GM23338 (cell line): ENCODE results near the gene KIAA0513.
A peak's percentile ranks its signal among the peaks of the same experiment; 100 is the strongest.

Source experiments
- CREB1 ChIP-seq: fragments of 250-450 bp; sonication (Bioruptor Pico); IDR thresholded peaks from 2 replicates; pipeline ENCODE4 v1.5.0; 2020; ENCODE audit warnings: low read depth, mild to moderate bottlenecking, moderate library complexity
- CTCF ChIP-seq, 2 experiments: fragments of 200-600 bp in 1 of 2; sonication (generic) in 1 of 2; conservative IDR thresholded peaks; 2 replicates each; pipeline versions ENCODE4 v1.5.1 to v1.6.1; 2016 to 2017; ENCODE audit warnings: antibody characterized with exemption in 2 of 2, low read depth in 2 of 2, mild to moderate bottlenecking in 2 of 2, moderate library complexity in 1 of 2
- EZH2 ChIP-seq: fragments of 200-600 bp; sonication (generic); IDR thresholded peaks from one replicate; pipeline ENCODE4 v1.8.0; 2017; ENCODE audit warnings: antibody characterized with exemption, mild to moderate bottlenecking, low read depth; ENCODE audit not compliant: unreplicated experiment
- EZH2phosphoT487 ChIP-seq: fragments of 200-600 bp; sonication (generic); IDR thresholded peaks from one replicate; pipeline ENCODE4 v1.8.1; 2018; ENCODE audit warnings: antibody characterized with exemption; ENCODE audit not compliant: unreplicated experiment
- NANOG ChIP-seq: IDR thresholded peaks from 2 replicates; pipeline ENCODE4 v1.6.1; 2016; ENCODE audit warnings: antibody characterized with exemption, borderline replicate concordance
- POLR2AphosphoS5 ChIP-seq: IDR thresholded peaks from 2 replicates; pipeline ENCODE4 v1.6.1; 2016; ENCODE audit warnings: antibody characterized with exemption, low read depth
- ZNF114 ChIP-seq: fragments of 250-450 bp; sonication (Bioruptor Pico); IDR thresholded peaks from 2 replicates; pipeline ENCODE4 v1.5.0; 2020; ENCODE audit warnings: mild to moderate bottlenecking, moderate library complexity

DNA sequence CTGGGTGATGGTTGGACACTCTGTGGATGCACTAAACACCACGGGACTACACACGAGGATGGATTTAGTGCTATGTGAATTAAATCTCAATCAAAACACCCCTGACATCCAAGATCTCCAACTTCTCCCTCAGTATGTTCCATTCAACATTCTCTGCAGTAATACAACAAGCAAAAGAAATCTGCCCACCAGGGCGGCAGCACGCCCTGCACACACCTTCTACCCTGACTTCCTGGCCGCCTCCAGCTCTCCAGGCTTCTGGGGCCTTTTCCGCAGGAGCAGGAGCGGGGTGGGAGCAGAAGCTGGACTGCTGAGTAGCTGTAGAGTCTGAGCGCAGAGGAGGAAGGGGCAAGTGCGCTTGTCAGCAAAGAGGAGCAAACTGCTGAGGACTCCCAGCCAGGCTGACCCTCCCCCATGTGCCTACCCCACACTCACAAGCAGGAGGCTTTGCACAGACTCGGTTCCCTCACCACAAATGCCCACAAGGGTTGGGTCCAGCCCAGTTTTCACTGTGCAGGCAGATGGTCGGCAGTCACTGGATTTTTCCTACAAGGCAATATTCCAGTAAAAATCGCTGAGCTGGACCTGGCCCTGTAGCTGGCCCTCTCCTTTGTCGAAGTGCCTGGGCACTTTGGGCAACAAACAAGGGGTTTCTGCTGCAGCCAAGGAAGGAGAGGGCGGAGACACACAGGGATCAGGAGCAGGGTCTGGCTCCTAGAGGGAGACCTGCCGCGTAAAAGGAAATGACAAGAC, 39.1 kb upstream of the KIAA0513 start:
- TF ChIP-seq CTCF (conservative IDR thresholded peaks at IDR 0.05; ENCODE audit: low read depth in 2 of 2) (peak; percentile 21 to 27; a peak in 2 of 4 replicates), EZH2 (no peak), ZNF114 (no peak), CREB1 (CRISPR knock-in tag) (no peak), EZH2phosphoT487 (no peak), POLR2AphosphoS5 (no peak), NANOG (no peak)
